ENCODE data around the gene OLA1.
"Not testable (repeated sequence)": the region's sequence is repeated elsewhere in the genome, so short reads cannot be mapped to it uniquely, and the experiment has no call there.

OLA1 gene

GRCh38 chr2:174248187-174248997 lies at the start of gene OLA1:
OLA1 (minus strand) TSS chr2:174248532; CDS start chr2:174246815, 1,717 bp downstream.
- Histone ChIP-seq H3K27me3 (ENCODE audit: insufficient read depth, insufficient read length) (no peaks in the 10 kb centered on the region), H3K9me3 (ENCODE audit: insufficient read depth, low read length) (no peaks in the 10 kb centered on the region), H3K4me1 (ENCODE audit: insufficient read depth, insufficient read length) (peaks cover 2% of the 10 kb centered on the region), H3K4me3 (ENCODE audit: insufficient read length, low read depth) (peak within 1 kb of the TSS; percentile 92), H3K36me3 (ENCODE audit: insufficient read depth, insufficient read length, low read length) (peaks cover 31% of the 10 kb centered on the region), H3K9ac (ENCODE audit: insufficient read length, low read depth) (peak within 1 kb of the TSS; percentile 95)
- no peak for TF ChIP-seq SUZ12 (IDR thresholded peaks at IDR 0.05; ENCODE audit: extremely low read depth, insufficient read depth, insufficient read length)
- TF ChIP-seq YY1 (IDR thresholded peaks at IDR 0.05; ENCODE audit: insufficient read depth, insufficient read length), result no peak
- no peak for TF ChIP-seq ZNF274 (IDR thresholded peaks at IDR 0.05; ENCODE audit: low read depth, low read length)
- peak; percentile 96 for DNase-seq (ENCODE audit: low read depth, low spot score)

GRCh38 chr2:174292908-174293307 lies 44.6 kb upstream of the OLA1 start:
- no peak for TF ChIP-seq YY1 (IDR thresholded peaks at IDR 0.05; ENCODE audit: insufficient read depth, insufficient read length)
- TF ChIP-seq SUZ12 (IDR thresholded peaks at IDR 0.05; ENCODE audit: extremely low read depth, insufficient read depth, insufficient read length), result no peak
- TF ChIP-seq ZNF274 (IDR thresholded peaks at IDR 0.05; ENCODE audit: low read depth, low read length), result no peak

GRCh38 chr2:174286172-174286571 lies 37.8 kb upstream of the OLA1 start:
- no peaks in the 10 kb centered on the region for H3K27me3 ChIP-seq (ENCODE audit: insufficient read depth, insufficient read length)
- H3K9ac ChIP-seq (ENCODE audit: insufficient read length, low read depth), result no peak overlapping the region
- H3K9me3 ChIP-seq (ENCODE audit: insufficient read depth, low read length), result no peaks in the 10 kb centered on the region
- no peaks in the 10 kb centered on the region for H3K36me3 ChIP-seq (ENCODE audit: insufficient read depth, insufficient read length, low read length)
- H3K4me1 ChIP-seq (ENCODE audit: insufficient read depth, insufficient read length), result no peaks in the 10 kb centered on the region
- TF ChIP-seq YY1 (IDR thresholded peaks at IDR 0.05; ENCODE audit: insufficient read depth, insufficient read length), result no peak
- no peak for TF ChIP-seq ZNF274 (IDR thresholded peaks at IDR 0.05; ENCODE audit: low read depth, low read length)
- no peak for TF ChIP-seq SUZ12 (IDR thresholded peaks at IDR 0.05; ENCODE audit: extremely low read depth, insufficient read depth, insufficient read length)
- H3K4me3 ChIP-seq (ENCODE audit: insufficient read length, low read depth), result no peak overlapping the region
- DNase-seq (ENCODE audit: low read depth, low spot score), result peak; percentile 11

More at GRCh38 chr2:174292908-174293307, 44.6 kb upstream of the OLA1 start:
- H3K27me3 ChIP-seq (ENCODE audit: insufficient read depth, insufficient read length), result no peaks in the 10 kb centered on the region
- no peaks in the 10 kb centered on the region for H3K36me3 ChIP-seq (ENCODE audit: insufficient read depth, insufficient read length, low read length)
- no peaks in the 10 kb centered on the region for H3K4me1 ChIP-seq (ENCODE audit: insufficient read depth, insufficient read length)
- H3K9me3 ChIP-seq (ENCODE audit: insufficient read depth, low read length), result no peaks in the 10 kb centered on the region
- H3K9ac ChIP-seq (ENCODE audit: insufficient read length, low read depth), result no peak overlapping the region
- DNase-seq (ENCODE audit: low read depth, low spot score), result no peak
- no peak overlapping the region for H3K4me3 ChIP-seq (ENCODE audit: insufficient read length, low read depth)

- TF ChIP-seq SUZ12 (IDR thresholded peaks at IDR 0.05; ENCODE audit: extremely low read depth, insufficient read depth, insufficient read length) (no peak), ZNF274 (IDR thresholded peaks at IDR 0.05; ENCODE audit: low read depth, low read length) (no peak), YY1 (IDR thresholded peaks at IDR 0.05; ENCODE audit: insufficient read depth, insufficient read length) (no peak)
- H3K9ac ChIP-seq (ENCODE audit: insufficient read length, low read depth), result no peak overlapping the region
- no peaks in the 10 kb centered on the region for H3K4me1 ChIP-seq (ENCODE audit: insufficient read depth, insufficient read length)
- H3K27me3 ChIP-seq (ENCODE audit: insufficient read depth, insufficient read length), result no peaks in the 10 kb centered on the region
- DNase-seq (ENCODE audit: low read depth, low spot score), result no peak
- H3K36me3 ChIP-seq (ENCODE audit: insufficient read depth, insufficient read length, low read length), result no peaks in the 10 kb centered on the region
- H3K9me3 ChIP-seq (ENCODE audit: insufficient read depth, low read length), result no peaks in the 10 kb centered on the region
- H3K4me3 ChIP-seq (ENCODE audit: insufficient read length, low read depth), result no peak overlapping the region
Measured at GRCh38 chr2:174282441-174282840, 34.1 kb upstream of the OLA1 start.

GRCh38 chr2:174281736-174282135 lies 33.4 kb upstream of the OLA1 start:
- no peak overlapping the region for H3K4me3 ChIP-seq (ENCODE audit: insufficient read length, low read depth)
- H3K27me3 ChIP-seq (ENCODE audit: insufficient read depth, insufficient read length), result no peaks in the 10 kb centered on the region
- no peak overlapping the region for H3K9ac ChIP-seq (ENCODE audit: insufficient read length, low read depth)
- no peaks in the 10 kb centered on the region for H3K9me3 ChIP-seq (ENCODE audit: insufficient read depth, low read length)
- TF ChIP-seq YY1 (IDR thresholded peaks at IDR 0.05; ENCODE audit: insufficient read depth, insufficient read length) (no peak), ZNF274 (IDR thresholded peaks at IDR 0.05; ENCODE audit: low read depth, low read length) (no peak), SUZ12 (IDR thresholded peaks at IDR 0.05; ENCODE audit: extremely low read depth, insufficient read depth, insufficient read length) (no peak)
- DNase-seq (ENCODE audit: low read depth, low spot score), result no peak
- H3K4me1 ChIP-seq (ENCODE audit: insufficient read depth, insufficient read length), result no peaks in the 10 kb centered on the region
- no peaks in the 10 kb centered on the region for H3K36me3 ChIP-seq (ENCODE audit: insufficient read depth, insufficient read length, low read length)

GRCh38 chr2:174280596-174280995 lies 32.3 kb upstream of the OLA1 start:
- no peaks in the 10 kb centered on the region for H3K4me1 ChIP-seq (ENCODE audit: insufficient read depth, insufficient read length)
- H3K9me3 ChIP-seq (ENCODE audit: insufficient read depth, low read length), result no peaks in the 10 kb centered on the region
- no peak overlapping the region for H3K9ac ChIP-seq (ENCODE audit: insufficient read length, low read depth)
- DNase-seq (ENCODE audit: low read depth, low spot score), result no peak
- no peaks in the 10 kb centered on the region for H3K27me3 ChIP-seq (ENCODE audit: insufficient read depth, insufficient read length)
- H3K4me3 ChIP-seq (ENCODE audit: insufficient read length, low read depth), result no peak overlapping the region
- no peaks in the 10 kb centered on the region for H3K36me3 ChIP-seq (ENCODE audit: insufficient read depth, insufficient read length, low read length)
- TF ChIP-seq ZNF274 (IDR thresholded peaks at IDR 0.05; ENCODE audit: low read depth, low read length) (no peak), YY1 (IDR thresholded peaks at IDR 0.05; ENCODE audit: insufficient read depth, insufficient read length) (no peak), SUZ12 (IDR thresholded peaks at IDR 0.05; ENCODE audit: extremely low read depth, insufficient read depth, insufficient read length) (no peak)

GRCh38 chr2:174270263-174270662 lies 21.9 kb upstream of the OLA1 start:
- not testable (repeated sequence) for H3K9ac ChIP-seq (ENCODE audit: insufficient read length, low read depth); H3K36me3 ChIP-seq (ENCODE audit: insufficient read depth, insufficient read length, low read length); DNase-seq (ENCODE audit: low read depth, low spot score); H3K9me3 ChIP-seq (ENCODE audit: insufficient read depth, low read length); H3K4me1 ChIP-seq (ENCODE audit: insufficient read depth, insufficient read length); H3K4me3 ChIP-seq (ENCODE audit: insufficient read length, low read depth); H3K27me3 ChIP-seq (ENCODE audit: insufficient read depth, insufficient read length)
